Esophagus muscularis mucosa (tissue), 4 donors: ENCODE results near the gene SLC9A1. TPM values are rescaled to one million over a fixed set of nuclear protein-coding genes. Genes with fewer than 3 reads are reported as not detected.

Experiments used
- DNase-seq: peaks from one replicate; pipeline ENCODE4 v3.0.0-alpha.2; 2017; ENCODE audit errors: extremely low spot score
- H3K27ac ChIP-seq, 4 donors: fragments of 200-600 bp; sonication (generic); replicated peaks in 1 of 4; 1 replicate in 3 of 4; 2 replicates in 1 of 4; pipeline ENCODE4 v1.5.1; 2016 to 2019; ENCODE audit warnings: mild to moderate bottlenecking in 1 of 4
- H3K27me3 ChIP-seq, 4 donors: fragments of 200-600 bp; sonication (generic); one replicate each; pipeline versions ENCODE4 v1.5.1 to v1.6.0; 2016 to 2019
- H3K36me3 ChIP-seq, 4 donors: fragments of 200-600 bp; sonication (generic); one replicate each; pipeline ENCODE4 v1.5.1; 2016 to 2019
- H3K4me1 ChIP-seq, 4 donors: fragments of 200-600 bp; sonication (generic); one replicate each; pipeline ENCODE4 v1.5.1; 2016 to 2019
- H3K4me3 ChIP-seq, 4 donors: fragments of 200-600 bp; sonication (generic); 1 replicate in 2 of 4; 2 replicates in 2 of 4; pipeline ENCODE4 v1.5.1; 2016 to 2019; ENCODE audit warnings: mild to moderate bottlenecking in 4 of 4, moderate library complexity in 1 of 4
- H3K9me3 ChIP-seq, 4 donors: fragments of 200-600 bp; sonication (generic); 1 replicate in 3 of 4; 2 replicates in 1 of 4; pipeline ENCODE4 v1.5.1; 2016 to 2019
- EP300 ChIP-seq: sonication (generic); formaldehyde crosslinking; IDR thresholded peaks from one replicate; pipeline ENCODE4 v1.6.1; 2017; ENCODE audit warnings: antibody characterized with exemption
- POLR2A ChIP-seq: fragments of 450-650 bp; IDR thresholded peaks from one replicate; pipeline ENCODE4 v1.6.1; 2017; ENCODE audit warnings: antibody characterized with exemption, moderate library complexity, mild to moderate bottlenecking, low read depth
- POLR2AphosphoS5 ChIP-seq, 2 donors: sonication (generic); formaldehyde crosslinking; IDR thresholded peaks; one replicate each; pipeline ENCODE4 v1.6.1; 2017; ENCODE audit warnings: antibody characterized with exemption in 2 of 2
- WGBS: methylation state at CpG from one replicate; pipeline ENCODE4 v1.1.5; 2018; 5-methylcytosine and 5-hydroxymethylcytosine counted together
- intact Hi-C: fragments of 100-400 bp; cut with DNase I; formaldehyde crosslinking; loops from one replicate; pipeline ENCODE4 v1.15.1; 2023
- total RNA-seq, 4 donors: library from RNA; depleted of rRNA; stranded (reverse); fragments of >200 nt; gene quantifications; one replicate each; pipeline versions ENCODE4 v1.1.0 to v1.2.1, GENCODE V29; 2016
- TF ChIP-seq, protein P1 (sequence below), 3 experiments: fragments of 200-600 bp in 2 of 3; fragments of 450-650 bp in 1 of 3; sonication (generic) in 2 of 3; IDR thresholded peaks; one replicate each; pipeline ENCODE4 v1.5.1; 2017 to 2019; ENCODE audit warnings: antibody characterized with exemption in 3 of 3, mild to moderate bottlenecking in 2 of 3, moderate library complexity in 1 of 3

Gene SLC9A1
- total RNA-seq, 4 donors from 2014 or later = 8.3 to 29.2 (median 11.4) TPM

- no peak for TF ChIP-seq EP300
- TF ChIP-seq POLR2AphosphoS5 (IDR thresholded peaks at IDR 0.05) = no peak
- TF ChIP-seq POLR2A = no peak
- TF ChIP-seq, protein P1, sequence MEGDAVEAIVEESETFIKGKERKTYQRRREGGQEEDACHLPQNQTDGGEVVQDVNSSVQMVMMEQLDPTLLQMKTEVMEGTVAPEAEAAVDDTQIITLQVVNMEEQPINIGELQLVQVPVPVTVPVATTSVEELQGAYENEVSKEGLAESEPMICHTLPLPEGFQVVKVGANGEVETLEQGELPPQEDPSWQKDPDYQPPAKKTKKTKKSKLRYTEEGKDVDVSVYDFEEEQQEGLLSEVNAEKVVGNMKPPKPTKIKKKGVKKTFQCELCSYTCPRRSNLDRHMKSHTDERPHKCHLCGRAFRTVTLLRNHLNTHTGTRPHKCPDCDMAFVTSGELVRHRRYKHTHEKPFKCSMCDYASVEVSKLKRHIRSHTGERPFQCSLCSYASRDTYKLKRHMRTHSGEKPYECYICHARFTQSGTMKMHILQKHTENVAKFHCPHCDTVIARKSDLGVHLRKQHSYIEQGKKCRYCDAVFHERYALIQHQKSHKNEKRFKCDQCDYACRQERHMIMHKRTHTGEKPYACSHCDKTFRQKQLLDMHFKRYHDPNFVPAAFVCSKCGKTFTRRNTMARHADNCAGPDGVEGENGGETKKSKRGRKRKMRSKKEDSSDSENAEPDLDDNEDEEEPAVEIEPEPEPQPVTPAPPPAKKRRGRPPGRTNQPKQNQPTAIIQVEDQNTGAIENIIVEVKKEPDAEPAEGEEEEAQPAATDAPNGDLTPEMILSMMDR (IDR thresholded peaks at IDR 0.05) = no peak
- intact Hi-C loops = loop anchor here (2.0 to 5.0 kb wide), 2 partner anchors 104 to 131 kb away; no protein-coding TSS in a partner anchor
- Histone ChIP-seq H3K4me1 (peaks cover 31 to 37% (median 35%) of the 10 kb centered on the region in 4 donors), H3K4me3 (no peak overlapping the region), H3K27me3 (no peaks in the 10 kb centered on the region), H3K27ac (peak overlapping the region; percentile 69 to 76 (median 73)), H3K36me3 (peaks cover 0 to 28% (median 8%) of the 10 kb centered on the region in 4 donors), H3K9me3 (no peaks in the 10 kb centered on the region)
- 78% methylated on average over 14 of the region's 14 CpGs for WGBS
- no peak for DNase-seq
Observed at GRCh38 chr1:27098431-27099134, 56.3 kb downstream of the SLC9A1 start.

DNA sequence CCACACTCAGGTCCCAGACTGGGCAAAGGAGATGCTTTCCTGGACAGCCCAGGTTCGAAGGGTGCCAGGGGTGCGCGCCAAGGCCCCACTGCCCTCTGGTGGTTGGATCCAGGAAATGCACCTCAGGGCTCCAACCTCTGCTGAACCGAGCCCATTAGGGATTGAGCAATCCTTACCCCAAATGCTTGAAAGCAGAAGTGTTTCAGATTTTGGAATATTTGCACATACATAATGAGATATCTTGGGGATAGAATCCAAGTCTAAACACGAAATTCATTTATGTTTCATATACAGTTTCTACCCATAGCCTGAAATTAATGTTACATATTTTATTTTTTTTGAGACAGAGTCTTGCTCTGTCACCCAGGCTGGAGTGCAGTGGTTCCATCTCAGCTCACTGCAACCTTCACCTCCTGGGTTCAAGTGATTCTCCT, 57.4 kb downstream of the SLC9A1 start:
- WGBS = 3% methylated on average over 5 of the region's 5 CpGs
- H3K4me1 ChIP-seq = peaks cover 30 to 33% (median 31%) of the 10 kb centered on the region in 4 donors
- no peaks in the 10 kb centered on the region for H3K27me3 ChIP-seq
- H3K36me3 ChIP-seq = peaks cover 0 to 20% (median 5%) of the 10 kb centered on the region in 4 donors
- no peak overlapping the region for H3K4me3 ChIP-seq
- no peak overlapping the region for H3K27ac ChIP-seq
- H3K9me3 ChIP-seq = no peaks in the 10 kb centered on the region
- intact Hi-C loops = loop anchor here (1.0 to 5.0 kb wide), 2 partner anchors 53 to 130 kb away; no protein-coding TSS in a partner anchor
- peak; percentile 94 for DNase-seq
- TF ChIP-seq EP300 (no peak), POLR2A (no peak), POLR2AphosphoS5 (IDR thresholded peaks at IDR 0.05) (peak; percentile 60 to 72)
- TF ChIP-seq, protein P1 (IDR thresholded peaks at IDR 0.05) = peak; percentile 98 to 99 (median 99)

GRCh38 chr1:27095576-27095975, 59.3 kb downstream of the SLC9A1 start:
- peaks cover 0 to 6% (median 3%) of the 10 kb centered on the region in 4 donors for H3K36me3 ChIP-seq
- intact Hi-C loops = loop anchor here (5.0 kb wide), 1 partner anchor 128 kb away; no protein-coding TSS in a partner anchor
- H3K9me3 ChIP-seq = no peaks in the 10 kb centered on the region
- TF ChIP-seq, protein P1 (IDR thresholded peaks at IDR 0.05) = no peak
- no peak for TF ChIP-seq POLR2AphosphoS5 (IDR thresholded peaks at IDR 0.05)
- no peak for TF ChIP-seq EP300
- no peak for TF ChIP-seq POLR2A
- H3K4me3 ChIP-seq = no peak overlapping the region
- peaks cover 26 to 31% (median 31%) of the 10 kb centered on the region in 4 donors for H3K4me1 ChIP-seq
- no peaks in the 10 kb centered on the region for H3K27me3 ChIP-seq
- no peak overlapping the region for H3K27ac ChIP-seq
- DNase-seq = no peak
- 96% methylated on average over 2 of the region's 2 CpGs for WGBS

DNA sequence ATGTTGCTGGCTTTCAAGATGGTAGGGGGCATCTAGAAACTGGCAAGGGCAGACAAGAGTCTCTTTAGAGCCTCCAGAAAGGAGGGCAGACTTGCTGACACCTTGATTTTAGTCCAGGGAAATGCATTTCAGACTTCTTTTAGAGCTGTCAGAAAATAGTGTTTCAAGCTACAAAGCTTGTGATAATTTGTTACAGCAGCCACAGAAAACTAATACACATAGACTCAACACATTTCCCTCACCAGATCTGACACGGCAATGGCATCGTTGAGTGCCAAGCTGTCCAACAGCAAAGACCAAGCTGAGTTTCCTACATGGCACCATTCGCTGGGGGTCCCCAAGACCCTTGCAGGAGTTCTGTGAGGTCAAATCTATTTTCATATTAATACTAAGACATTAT, 62.0 kb downstream of the SLC9A1 start:
- no peaks in the 10 kb centered on the region for H3K36me3 ChIP-seq
- no peak overlapping the region for H3K4me3 ChIP-seq
- no peak overlapping the region for H3K27ac ChIP-seq
- no peak for TF ChIP-seq POLR2AphosphoS5 (IDR thresholded peaks at IDR 0.05)
- TF ChIP-seq POLR2A = no peak
- TF ChIP-seq, protein P1 (IDR thresholded peaks at IDR 0.05) = no peak
- TF ChIP-seq EP300 = no peak
- intact Hi-C loops = no loop called here
- no peaks in the 10 kb centered on the region for H3K27me3 ChIP-seq
- no peaks in the 10 kb centered on the region for H3K9me3 ChIP-seq
- H3K4me1 ChIP-seq = peaks cover 4% of the 10 kb centered on the region in 4 donors
- DNase-seq = no peak
- 88% methylated on average over 3 of the region's 3 CpGs for WGBS
